CD4-positive, alpha-beta T cell treated with Interleukin-17A for 4 hours (primary cell): Measurements from ENCODE around the gene PLCL2.

Experiments used
- DNase-seq: peaks from one replicate; pipeline ENCODE4 v3.0.0-alpha.2; 2020; ENCODE audit warnings: mixed read lengths

Gene PLCL2

GRCh38 chr3:16884748-16885592, at the start of gene PLCL2:
PLCL2 (plus strand) TSS chr3:16884955; CDS start chr3:16885040, 85 bp downstream.
- peak; percentile 83 for DNase-seq

DNA sequence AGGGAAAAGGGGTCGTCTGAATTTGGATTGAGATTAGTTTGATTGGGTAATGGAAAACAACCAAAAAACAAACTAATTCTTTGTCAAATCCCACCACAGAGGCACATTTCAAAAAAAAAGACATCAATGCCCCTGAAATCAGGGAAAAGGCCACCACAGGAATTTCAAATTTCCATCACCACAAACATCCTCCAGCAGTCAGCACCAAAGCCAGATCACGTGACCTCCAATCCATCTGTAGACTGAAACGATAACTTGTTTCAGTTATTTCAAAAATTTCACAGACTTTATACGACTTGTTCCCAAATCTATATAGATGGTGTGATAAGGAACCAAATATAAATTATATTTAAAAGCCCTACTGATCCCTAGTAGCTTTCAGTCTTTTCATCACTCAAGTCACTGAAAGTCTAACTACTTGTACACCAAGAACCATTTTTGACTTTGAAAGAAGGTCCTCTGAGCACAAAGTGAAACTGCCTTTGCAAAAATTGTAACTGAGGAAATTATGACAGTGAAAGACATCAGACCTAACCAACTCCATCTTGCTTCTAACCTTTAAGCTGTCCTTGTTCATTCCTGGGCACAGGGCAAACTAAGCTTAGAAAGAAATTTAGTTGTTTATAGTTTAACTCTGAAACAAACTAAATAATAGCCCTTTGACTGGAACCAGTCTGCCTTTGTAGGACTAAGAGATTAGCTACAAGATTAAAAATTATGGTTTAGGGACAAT, 48.1 kb upstream of the PLCL2 start:
- no peak for DNase-seq

DNA sequence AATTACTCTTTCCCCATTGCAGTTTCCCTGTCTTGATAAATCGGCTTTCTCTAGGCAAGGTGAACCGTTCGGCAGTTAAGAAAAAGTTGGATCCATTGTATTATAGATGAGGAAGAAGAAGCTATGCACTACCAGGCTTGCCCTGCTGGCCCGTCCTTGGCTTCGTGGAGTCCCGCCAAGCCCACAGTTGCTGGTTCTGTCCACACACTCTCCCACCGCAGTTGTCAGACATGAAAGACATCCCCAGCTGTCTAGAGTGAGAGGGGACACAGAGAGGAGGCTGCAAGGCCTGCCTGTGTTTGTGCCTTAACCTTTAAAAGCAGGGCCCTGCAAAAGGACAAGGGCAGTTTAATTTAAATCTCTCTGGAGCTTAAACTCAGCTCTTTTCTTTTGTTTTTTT, 47.2 kb upstream of the PLCL2 start:
- DNase-seq: no peak

- DNase-seq: no peak
These were observed 46.2 kb upstream of the PLCL2 start for GRCh38 chr3:16838561-16838960.

GRCh38 chr3:16839271-16840100, 45.3 kb upstream of the PLCL2 start:
- no peak for DNase-seq

GRCh38 chr3:16840101-16840424, 44.7 kb upstream of the PLCL2 start:
- no peak for DNase-seq

GRCh38 chr3:16841041-16841753, 43.6 kb upstream of the PLCL2 start:
- no peak for DNase-seq

DNA sequence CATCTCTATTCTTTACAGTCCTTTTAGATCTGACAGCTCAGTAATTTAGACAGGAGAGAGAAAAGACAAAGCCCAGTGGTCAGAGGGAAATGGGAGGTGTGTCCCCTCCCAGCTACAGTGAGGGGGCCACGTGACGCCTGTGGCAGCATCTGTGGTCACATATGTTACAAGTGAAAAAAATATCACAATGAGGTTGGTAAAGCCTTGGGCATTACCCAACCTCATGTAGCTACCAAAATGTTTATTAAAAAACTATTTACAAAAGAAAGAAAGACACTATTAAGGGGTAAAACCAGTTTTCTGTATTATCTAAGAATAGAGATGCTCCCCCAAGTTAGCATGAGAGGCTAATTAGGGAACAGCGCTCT, 42.9 kb upstream of the PLCL2 start:
- peak; percentile 51 for DNase-seq

GRCh38 chr3:16842272-16843270, 42.2 kb upstream of the PLCL2 start:
- peak; percentile 79 for DNase-seq

GRCh38 chr3:16844222-16844621, 40.5 kb upstream of the PLCL2 start:
- no peak for DNase-seq

DNA sequence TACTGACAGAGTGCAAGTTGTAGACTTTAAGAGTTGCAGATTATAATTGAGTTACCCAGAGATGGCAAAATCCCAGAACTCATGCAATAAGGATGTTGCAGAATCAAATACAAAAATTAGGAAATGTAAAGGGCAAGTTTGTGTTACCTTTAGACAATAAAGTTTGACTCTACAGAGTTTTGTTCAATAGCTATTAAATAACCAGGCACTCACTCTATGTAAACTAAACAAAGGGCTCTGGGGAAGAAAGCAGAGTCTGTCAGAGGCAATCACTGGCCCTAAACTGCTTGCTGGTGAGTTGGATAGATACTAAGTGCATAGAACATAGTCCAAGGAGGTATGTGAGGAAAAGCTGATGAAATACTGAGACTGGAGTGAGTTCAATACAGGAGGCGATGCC, 40.0 kb upstream of the PLCL2 start:
- DNase-seq: no peak

GRCh38 chr3:16846373-16847080, 38.2 kb upstream of the PLCL2 start:
- no peak for DNase-seq

- no peak for DNase-seq
These were observed 36.7 kb upstream of the PLCL2 start for GRCh38 chr3:16848007-16848406.

- peak; percentile 83 for DNase-seq
These were observed 35.5 kb upstream of the PLCL2 start for GRCh38 chr3:16849229-16849628.

DNA sequence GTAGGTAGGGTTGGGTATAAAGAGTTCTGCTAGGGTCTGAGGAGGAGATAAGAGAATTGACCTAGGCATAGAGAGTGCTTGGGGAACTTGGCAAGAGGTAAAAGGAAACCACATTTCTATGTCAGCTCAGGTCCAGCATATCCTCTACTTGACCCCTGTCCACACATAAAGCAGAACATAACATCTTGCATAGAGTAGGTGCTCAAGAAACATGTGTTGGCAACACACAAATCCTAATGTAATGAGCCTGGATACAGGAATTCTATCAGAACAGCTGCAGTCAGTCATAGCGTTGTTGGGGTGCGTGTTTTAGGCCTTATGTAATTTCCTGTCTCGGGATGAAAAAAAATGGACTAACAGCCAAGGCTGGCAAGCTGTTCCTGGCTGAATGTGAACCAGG, 35.0 kb upstream of the PLCL2 start:
- DNase-seq: no peak

- no peak for DNase-seq
These were observed 29.3 kb upstream of the PLCL2 start for GRCh38 chr3:16855497-16855896.

- DNase-seq: no peak
These were observed 24.5 kb upstream of the PLCL2 start for GRCh38 chr3:16860234-16860633.

GRCh38 chr3:16861432-16861831, 23.3 kb upstream of the PLCL2 start:
- DNase-seq: no peak

DNA sequence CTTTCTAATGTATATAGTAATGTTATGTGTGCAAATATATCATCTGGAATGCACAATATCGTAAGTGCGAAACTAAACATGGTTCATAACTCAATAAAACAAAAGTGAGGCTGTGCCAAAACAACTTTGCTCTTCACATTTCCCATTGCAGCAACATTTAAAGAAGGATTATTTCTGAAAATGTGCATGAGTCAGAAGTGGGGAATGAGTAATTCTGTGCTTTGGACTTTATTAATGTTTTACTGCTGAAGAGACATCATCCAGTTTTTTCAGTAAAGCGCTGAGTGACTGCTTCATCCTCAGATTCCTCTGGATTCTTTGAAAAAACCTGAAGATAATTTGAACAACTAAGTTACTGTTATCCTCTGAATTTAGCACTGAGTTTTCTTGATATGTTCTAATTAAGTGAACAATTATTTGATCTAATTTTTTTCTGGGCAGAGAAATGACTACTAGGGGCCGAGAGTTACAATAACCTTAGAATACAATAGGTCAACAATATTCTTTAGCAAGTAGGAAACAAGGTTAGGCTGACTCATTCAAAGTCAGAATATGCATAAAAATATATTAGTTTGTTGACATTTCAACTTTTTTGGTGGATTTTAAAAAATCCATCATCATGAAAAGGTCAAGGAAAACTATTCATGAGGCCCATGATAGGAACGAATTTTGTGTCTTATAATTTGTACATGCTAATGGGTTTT, 20.0 kb upstream of the PLCL2 start:
- no peak for DNase-seq

- DNase-seq: no peak
These were observed 19.4 kb upstream of the PLCL2 start for GRCh38 chr3:16865335-16865734.
